GM21528 (cell line): ENCODE measurements around the gene ARHGAP1.

Experiments
- ATAC-seq: cut with Tn5 transposase; IDR thresholded peaks from one replicate; pipeline ENCODE4 v1.9.1; 2021; ENCODE audit warnings: mild to moderate bottlenecking, moderate library complexity; ENCODE audit not compliant: unreplicated experiment, low FRiP score

Gene ARHGAP1

DNA sequence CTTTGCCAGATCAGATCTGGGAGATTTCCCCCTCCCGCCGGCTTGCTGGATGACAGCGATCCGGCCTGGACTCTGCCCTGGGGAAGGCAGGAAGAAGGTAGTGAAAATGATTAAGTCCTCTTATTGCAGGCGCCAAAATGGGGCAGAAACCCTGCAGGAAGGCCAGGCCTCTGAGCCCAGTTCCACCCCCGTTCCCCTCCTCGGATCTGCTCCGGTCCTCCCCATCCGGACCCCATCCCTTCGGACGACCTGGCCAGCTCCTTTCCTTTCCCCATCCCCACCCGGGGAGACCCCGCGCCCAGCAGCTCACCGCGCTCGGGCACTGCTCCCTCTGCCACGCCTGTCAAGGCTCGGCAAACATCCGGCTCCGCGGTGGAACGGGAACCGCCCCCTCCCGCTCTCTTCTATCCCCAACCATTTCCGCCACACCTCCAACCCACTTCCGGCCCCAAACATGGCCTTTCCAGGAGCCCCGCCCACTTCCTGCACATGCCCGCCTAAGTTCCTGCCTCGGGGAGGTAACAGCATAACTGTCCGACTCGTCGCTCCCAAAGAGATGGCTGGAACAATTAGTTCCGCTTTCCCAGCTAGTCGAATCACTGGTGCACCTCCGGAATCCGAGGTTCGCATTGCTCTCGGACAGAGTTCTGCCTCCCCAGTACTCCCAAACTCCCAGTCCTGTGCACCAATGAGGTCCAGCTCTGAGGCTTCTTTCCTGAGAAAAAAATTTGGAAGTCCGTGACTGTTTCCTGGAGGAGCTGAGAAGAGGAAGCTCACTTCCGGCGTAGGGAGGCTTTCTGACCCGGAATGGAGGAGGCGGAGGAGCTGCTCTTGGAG, at the start of gene ARHGAP1, which contains the start of gene ZNF408:
TSS of gene ARHGAP1 (minus strand) at position 379 of the 837 bp plus-strand sequence. CDS start 4,512 bp downstream, outside the sequence.
TSS of gene ZNF408 (plus strand) at position 791 of the 837 bp plus-strand sequence. CDS start at position 808, 17 bp downstream.
- ATAC-seq: peak; percentile 89

DNA sequence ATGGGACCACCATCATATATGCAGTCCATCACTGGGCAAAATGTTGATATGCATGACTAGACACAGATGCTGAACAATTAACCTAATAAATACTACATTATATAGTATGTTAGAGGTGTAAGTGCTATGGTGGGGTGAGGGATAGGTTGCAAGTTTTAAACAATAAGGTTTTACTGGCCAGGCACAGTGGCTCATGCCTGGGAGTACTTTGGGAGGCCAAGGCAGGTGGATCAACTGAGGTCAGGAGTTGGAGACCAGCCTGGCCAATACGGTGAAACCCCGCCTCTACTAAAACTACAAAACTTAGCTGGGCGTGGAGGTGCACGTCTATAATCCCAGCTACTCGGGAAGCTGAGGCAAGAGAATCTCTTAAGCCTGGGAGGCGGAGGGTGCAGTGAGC, 46.7 kb upstream of the ARHGAP1 start:
- ATAC-seq: no peak

DNA sequence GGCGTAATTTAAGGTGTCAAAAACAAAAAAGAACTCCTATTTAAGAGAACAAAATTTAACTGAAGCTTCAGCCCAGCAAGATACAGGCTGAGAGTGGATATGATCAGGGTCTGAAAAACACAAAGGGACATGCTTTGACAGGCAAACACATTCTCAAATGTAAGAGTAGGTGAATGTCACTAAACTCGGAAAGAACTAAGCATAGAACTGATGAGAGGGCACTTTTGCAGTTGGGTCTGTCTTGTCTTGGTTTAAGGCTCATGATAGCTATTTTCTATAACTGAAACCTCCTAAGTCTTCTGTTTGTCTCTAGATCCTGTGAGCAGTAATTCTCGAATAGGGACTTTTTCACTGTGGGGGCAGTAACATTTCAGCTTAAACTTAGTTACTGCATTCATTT, 45.6 kb upstream of the ARHGAP1 start:
- no peak for ATAC-seq

DNA sequence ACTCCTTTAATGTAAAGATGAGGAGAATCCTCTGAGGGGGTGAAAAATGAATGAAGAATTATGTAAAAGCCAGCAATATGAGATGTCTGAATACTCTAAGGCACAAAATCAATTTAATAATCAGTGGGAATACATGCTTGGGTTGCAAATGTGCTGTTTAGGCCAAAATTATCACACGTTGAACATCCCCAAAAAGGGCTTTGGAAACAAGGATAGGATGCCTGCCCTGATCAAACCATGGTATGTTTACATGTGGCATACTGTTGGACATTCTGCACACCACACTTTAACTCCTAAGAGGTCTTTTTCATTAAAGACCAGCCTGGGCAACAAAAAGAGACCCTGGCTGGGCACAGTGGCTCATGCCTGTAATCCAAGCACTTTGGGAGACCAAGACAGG, 44.9 kb upstream of the ARHGAP1 start:
- ATAC-seq: no peak

DNA sequence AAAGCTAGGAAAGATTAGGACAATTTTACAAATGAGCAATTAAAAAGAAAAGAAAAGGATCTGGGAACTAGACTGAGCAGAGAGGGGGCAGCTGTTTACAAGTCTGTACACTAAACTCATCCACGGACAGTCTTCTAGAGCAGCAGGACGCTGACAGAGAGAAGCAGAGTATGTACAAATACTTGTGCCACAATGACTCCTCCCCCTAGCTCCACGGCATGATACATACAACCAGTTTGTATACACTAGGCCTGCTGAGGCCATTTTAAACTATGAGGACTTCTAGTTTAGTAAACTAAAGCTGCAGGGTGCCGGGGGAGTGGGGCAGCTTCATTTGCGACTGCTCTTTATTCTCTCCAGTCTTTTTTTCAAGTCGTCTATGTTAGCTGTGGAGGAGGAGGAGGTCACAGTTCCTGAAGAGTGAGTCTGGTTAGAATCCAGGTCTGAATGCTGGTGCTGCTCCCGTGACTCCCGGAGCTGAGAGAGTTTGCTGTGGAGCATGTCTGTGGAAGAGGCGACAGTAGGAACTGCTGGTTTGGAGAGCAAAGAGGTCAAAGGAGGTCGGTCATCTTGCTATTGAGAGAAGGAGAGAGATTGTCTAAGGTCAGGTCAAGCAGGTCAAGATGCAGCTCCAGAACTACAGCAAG, 43.4 kb upstream of the ARHGAP1 start:
- ATAC-seq: no peak

DNA sequence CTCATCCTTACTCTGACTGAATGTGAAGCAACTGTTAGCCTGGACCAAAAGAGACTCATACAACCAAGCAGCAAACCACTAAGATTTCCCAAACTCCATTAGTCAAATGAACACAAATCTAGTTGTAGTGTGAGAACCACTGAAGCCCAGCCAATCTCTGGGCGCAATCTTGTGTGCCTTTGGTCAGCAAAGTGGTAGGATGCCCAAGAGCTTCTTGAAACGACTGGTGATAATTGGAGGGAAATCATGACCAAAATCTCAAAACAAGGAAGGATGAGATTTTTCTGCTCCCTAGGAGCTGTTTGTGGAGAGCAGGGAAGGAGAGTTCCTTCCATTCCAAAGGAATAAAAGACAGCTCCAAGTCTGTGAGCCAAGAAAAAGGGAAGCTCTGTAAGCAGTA, 42.6 kb upstream of the ARHGAP1 start:
- no peak for ATAC-seq

DNA sequence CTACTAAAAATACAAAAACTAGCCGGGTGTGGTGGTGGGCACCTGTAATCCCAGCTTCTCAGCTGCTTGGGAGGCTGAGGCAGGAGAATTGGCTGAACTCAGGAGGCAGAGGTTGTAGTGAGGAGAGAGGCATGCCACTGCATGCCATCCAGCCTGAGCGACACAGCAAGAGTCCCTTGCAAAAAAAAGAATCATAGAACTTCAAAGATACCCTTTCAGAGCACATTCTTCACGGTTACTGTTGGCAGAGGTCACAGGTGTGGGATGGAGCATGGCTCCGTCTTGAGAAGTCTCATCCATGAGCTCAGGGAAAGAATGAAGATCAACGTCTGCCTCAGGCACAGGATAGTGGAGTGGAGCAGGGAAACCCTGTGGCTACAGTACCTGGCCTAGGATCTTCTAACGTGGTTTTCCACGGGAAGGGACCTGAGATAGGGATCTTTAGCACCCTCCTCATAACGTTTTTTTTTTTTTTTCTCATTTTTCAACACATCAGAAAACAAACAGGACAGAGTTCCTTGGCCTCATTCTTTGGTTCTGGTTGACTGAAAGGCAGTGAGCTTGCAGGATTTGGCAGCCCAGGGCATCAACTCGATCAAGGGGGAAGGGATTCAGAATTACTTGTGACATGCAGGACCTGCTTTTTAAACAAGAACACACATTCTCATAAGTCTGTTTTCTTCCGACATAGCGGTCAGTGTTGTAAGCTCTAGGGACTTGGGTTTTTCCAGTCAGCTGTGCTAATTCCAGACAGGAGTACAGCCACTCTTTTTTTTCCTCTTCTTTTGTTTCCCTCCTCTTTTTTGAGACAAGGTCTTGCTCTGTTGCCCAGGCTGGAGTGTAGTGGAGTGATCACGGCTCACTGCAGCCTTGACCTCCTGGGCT, 41.4 kb upstream of the ARHGAP1 start:
- no peak for ATAC-seq

DNA sequence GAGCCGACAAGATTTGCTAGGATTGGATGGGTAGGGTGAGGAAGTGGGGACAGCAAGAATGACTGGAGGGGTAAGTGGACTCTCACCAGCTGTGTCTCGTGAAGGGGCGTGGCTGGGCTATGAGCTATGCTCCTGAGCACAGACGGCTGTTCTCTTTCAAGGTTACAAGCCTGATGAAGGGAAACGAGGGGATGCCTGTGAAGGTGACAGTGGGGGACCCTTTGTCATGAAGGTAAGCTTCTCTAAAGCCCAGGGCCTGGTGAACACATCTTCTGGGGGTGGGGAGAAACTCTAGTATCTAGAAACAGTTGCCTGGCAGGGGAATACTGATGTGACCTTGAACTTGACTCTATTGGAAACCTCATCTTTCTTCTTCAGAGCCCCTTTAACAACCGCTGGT, 38.5 kb upstream of the ARHGAP1 start:
- ATAC-seq: no peak

DNA sequence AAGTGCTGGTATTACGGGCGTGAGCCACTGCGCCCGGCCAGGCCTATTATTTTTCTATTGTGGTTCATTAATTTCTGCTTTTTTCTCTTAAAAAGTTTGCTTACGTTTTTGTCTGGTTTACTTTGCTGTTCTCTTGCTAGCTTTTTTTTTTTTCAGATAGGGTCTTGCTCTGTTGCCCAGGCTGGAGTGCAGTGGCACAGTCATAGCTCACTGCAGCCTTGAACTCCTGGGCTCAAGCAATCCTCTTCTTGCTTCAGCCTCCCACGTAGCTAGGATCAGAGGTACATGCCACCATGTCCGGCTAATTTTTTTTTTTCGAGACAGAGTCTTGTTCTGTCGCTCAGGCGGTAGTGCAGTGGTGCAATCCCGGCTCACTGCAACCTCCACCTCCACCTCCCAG, 37.3 kb upstream of the ARHGAP1 start:
- no peak for ATAC-seq

DNA sequence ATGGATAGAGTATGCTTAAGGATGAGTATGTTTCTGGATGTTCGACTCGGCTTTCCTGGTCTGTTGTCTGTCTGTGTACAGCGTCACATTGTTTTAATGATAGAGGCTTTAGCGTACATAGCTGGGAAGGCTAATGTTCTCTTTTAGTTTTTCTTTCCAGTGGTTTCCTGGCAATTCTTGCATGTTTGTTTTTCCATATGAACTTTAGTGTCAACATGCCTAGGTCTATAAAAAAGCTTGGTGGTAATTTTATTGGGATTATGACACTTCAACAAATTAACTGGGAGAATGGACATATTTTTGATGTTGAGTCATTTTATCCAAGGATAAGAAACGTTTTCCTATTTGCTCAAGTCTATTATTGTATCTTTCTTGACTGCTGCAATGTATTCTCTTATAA, 36.2 kb upstream of the ARHGAP1 start:
- no peak for ATAC-seq

DNA sequence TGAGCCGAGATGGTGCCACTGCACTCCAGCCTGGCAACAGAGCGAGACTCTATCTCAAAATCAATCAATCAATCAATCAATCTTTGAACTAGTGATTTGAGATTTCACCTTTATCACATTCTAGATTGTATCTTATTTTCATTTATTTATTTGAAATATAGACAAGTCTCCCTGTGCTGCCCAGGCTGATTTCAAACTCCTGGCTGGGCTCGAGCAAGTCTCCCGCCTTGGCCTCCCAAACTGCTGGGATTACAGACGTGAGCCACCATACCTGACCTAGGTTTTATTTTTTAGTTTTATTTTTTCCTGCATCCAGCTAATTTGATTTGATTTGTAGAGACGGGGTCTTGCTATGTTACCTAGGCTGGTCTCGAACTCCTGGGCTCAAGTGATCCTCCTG, 35.7 kb upstream of the ARHGAP1 start:
- no peak for ATAC-seq

DNA sequence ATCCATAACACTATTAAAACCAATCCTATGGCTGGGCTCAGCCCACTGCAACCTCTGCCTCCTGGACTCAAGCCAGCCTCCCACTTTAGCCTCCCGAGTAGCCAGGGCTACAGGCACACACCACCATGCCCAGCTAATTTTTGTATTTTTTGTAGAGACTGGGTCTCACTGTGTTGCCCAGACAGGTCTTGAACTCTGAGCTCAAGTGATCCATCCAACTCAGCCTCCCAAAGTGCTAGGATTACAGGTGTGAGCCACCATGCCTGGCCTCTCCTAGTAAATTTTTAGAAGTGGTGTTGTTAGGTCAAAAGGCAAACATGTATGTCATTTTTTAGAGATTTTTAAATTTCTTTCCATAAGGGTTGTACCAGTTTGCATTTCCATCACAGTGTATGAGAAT, 32.8 kb upstream of the ARHGAP1 start:
- no peak for ATAC-seq

DNA sequence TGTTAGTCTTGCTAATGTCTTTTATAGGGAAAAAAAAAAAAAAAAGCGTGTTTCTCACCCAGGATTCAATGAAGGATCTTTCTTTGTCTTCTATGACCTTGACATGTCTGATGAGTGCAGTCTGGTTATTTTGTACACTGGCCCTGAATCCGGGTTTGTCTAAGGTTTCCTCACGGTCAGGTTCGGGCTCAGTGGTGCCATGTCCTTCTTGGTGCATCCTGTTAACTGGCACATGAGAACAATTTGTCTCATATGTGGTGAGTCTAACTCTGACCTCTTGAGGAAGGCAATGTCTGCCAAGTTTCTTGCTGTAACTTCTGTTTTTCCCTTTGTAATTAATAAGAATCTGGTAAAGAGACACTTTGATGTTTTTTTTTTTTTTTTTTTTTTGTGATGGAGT, 31.1 kb upstream of the ARHGAP1 start:
- ATAC-seq: no peak

DNA sequence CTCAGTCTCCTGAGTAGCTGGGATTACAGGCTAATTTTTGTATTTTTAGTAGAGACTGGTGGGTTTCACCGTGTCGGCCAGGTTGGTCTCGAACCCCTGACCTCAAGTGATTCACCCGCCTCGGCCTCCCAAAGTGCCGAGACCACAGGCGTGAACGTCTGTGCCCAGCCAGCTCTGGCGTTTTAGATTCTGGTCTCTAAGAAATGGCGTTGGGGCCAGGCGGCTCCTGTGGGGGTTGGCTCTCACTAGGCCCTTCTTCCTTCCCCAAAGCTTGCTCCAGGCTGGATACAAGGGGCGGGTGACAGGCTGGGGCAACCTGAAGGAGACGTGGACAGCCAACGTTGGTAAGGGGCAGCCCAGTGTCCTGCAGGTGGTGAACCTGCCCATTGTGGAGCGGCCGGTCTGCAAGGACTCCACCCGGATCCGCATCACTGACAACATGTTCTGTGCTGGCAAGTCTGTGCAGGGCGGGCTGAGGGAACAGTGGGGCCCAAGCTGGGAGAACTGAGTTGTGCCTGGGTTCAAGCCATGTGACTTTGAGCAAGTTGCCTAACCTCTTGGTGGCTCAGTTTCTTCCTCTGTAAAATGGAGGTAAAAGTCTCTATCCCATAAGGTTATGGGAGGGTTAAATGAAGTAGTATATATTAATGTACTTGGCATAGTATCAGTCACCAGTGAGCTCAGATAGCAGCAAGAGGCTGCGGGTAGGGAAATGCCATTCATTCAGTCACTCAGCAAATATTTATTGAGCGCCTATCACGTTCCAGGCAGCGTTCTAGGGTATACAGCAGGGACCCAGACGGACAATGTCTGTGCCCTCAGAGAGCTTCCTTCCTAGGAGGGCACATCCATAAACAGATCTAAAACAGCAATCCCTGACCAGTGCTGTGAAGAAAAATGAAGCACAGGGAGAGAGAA, 28.9 kb upstream of the ARHGAP1 start:
- no peak for ATAC-seq

DNA sequence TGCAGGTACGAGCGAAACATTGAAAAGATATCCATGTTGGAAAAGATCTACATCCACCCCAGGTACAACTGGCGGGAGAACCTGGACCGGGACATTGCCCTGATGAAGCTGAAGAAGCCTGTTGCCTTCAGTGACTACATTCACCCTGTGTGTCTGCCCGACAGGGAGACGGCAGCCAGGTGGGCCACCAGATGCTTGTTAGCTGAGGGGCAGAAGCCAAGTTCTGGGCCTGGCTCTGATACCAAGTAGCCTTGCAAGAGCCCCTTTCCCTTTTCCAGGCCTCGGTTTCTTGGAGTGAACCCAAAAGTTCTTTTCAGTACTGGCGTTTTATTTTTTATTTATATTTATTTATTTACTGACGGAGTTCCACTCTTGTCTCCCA, 28.2 kb upstream of the ARHGAP1 start:
- no peak for ATAC-seq

DNA sequence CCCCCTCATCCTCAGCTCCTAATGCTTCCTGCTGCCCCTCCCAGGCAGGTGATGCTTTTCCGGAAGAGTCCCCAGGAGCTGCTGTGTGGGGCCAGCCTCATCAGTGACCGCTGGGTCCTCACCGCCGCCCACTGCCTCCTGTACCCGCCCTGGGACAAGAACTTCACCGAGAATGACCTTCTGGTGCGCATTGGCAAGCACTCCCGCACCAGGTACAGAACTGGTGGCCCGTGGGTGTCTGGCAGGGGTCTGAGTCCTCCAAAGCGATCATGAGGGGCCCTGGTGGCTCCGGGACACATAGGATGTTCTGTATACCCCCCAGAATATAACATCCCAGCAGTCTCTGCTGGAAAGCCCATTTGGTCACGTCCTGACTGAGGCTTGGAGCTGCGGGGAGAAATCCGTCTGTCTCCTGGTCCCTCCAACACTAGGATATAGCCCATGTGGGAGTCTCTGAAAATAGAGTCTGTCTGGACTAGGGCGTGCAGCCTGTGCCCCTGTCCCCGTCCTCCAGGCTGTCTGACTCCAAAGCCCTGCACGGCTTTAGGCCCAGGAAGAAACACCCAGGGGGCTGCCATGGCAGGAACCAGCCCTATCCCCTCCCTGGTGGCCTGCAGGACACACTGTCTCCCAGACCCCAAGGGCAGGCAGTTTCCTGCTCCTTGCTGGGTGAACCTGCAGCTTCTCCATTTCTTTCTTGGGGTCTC, 27.7 kb upstream of the ARHGAP1 start:
- no peak for ATAC-seq

DNA sequence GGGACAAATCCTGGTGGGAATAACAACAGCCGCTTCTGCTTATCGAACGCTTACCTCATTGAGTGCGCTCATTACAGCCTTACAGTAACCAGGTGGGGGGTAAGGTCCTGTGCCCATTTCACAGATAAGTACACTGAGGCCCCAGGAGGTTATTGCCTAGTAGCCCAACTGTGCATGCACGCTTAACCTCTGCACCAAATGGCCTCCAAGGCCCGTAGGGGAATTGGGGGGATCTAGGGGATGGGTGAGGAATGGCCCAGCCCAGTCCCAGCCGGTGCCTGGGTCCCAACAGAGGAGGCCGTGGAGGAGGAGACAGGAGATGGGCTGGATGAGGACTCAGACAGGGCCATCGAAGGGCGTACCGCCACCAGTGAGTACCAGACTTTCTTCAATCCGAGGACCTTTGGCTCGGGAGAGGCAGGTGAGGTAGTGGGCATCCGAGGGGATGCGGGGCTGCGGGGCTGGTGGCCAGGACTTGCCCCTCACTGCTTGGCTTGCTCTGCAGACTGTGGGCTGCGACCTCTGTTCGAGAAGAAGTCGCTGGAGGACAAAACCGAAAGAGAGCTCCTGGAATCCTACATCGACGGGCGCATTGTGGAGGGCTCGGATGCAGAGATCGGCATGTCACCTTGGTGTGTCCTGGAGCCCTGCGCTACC, 25.9 kb upstream of the ARHGAP1 start:
- ATAC-seq: no peak

DNA sequence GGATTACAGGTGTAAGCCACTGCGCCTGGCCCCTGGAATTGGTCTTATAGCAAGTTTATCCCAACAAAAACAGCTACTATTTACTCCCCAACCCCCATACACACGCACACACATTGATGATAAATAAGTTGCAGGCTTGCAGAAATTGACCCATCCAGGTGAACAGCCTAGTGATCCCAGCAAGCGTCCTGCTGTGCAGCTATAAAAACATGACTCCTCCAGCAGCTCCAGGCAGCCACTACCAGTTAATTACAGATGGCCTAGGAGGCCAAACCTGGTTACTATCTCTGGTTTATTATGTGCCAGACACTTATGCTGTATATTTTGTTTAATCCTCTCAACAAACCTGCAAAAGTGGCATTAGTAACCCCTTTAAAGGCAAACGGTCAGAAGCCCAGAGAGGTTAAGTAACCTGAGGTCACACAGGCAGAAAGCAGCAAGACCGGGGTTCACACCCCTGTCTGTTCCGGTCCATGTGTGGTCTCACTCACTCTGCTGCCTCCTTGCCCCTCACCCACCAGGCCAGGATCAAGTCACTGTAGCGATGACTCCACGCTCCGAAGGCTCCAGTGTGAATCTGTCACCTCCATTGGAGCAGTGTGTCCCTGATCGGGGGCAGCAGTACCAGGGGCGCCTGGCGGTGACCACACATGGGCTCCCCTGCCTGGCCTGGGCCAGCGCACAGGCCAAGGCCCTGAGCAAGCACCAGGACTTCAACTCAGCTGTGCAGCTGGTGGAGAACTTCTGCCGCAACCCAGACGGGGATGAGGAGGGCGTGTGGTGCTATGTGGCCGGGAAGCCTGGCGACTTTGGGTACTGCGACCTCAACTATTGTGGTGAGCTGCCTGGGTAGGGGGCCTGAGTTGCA, 25.2 kb upstream of the ARHGAP1 start:
- ATAC-seq: no peak
